GM18498 (cell line): ENCODE results near the gene FER.
"Not testable (repeated sequence)": the region's sequence is repeated elsewhere in the genome, so short reads cannot be mapped to it uniquely, and the experiment has no call there.

Source experiments
- ATAC-seq: cut with Tn5 transposase; IDR thresholded peaks from one replicate; pipeline ENCODE4 v1.9.1; 2021; ENCODE audit warnings: mild to moderate bottlenecking, moderate library complexity; ENCODE audit not compliant: unreplicated experiment

The FER gene

DNA sequence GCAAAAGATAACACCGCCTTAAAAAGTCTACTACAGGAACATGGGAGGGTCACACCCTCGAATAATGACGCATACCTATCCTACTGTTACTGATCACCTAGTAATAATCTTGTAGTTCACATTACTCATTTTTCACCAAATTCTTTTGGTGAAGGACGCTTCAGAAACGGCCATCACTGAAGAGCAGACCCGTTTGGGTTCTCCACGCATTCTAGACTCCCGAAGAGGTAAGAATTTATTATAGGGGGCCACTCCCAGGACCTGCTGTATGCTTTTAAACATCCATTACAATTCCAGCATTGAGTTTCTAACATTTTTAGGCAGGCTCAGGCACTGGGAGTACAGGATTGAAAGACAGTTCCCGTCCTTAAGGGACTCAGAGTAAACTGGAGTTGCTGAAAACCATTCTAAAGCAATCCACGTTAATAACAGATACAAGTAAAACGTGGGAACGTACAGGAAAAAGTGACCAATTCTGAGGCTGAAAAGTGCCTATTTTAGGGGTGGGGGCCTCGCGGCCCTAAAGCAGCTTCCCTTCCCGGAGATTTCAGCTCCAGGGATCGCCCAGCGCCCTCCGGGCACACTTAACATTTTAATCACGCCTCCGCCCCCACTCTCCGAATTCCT, at the start of gene FER:
Gene FER (plus strand): TSS at position 124 of the 627 bp plus-strand sequence. CDS start 50,286 bp downstream, outside the sequence.
- peak; percentile 21 for ATAC-seq

DNA sequence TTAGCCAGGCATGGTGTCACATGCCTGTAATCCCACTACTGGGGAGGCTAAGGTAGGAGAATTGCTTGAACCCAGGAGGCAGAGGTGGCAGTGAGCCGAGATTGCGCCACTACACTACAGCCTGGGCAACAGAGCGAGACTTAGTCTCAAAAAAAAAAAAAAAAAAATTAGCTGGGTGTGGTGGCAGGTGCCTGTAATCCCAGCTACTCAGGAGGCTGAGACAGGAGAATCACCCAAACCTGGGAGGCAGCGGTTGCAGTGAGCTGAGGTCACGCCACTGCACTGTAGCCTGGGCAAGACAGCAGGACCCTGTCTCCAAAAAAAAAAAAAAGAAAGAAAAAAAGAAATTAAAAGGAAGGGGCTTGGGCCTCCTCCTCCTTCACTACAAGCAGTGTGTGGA, 47.3 kb upstream of the FER start:
- ATAC-seq: not testable (repeated sequence)

GRCh38 chr5:108700930-108701329, 46.8 kb upstream of the FER start:
- ATAC-seq: no peak

DNA sequence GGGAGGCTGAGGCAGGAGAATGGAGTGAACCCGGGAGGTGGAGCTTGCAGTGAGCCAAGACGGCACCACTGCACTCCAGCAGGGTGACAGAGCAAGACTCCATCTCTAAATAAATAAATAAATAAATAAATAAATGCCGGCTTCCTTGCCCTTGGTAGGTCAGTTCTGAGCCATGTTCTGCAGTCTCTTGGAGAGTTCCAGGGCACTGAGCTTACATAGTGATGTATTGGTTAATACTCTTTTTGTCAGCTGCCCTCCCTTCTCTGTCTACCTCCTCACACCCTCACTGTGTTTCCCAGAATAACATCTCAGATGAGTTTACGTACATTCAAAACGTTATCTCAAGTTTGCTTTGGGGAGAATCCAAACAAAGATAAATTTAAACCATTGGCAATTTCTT, 45.2 kb upstream of the FER start:
- no peak for ATAC-seq

DNA sequence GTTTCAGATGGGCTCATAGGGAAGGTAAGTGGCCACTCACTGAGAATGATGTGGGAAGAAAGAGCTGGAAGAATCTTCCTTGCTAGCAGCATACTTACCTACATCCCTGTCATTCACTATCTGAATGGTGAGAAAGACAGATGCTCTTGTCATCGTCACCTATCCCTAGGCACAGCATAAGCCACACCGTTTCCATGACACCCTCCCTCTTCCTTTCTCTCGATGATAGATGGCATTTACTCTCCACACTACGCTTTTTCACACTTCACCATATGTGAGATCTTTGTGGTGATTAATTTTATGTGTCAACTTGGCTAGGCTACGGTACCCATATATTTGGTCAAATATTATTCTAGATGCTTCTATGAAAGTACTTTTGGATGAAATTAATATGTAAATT, 44.4 kb upstream of the FER start:
- ATAC-seq: no peak

DNA sequence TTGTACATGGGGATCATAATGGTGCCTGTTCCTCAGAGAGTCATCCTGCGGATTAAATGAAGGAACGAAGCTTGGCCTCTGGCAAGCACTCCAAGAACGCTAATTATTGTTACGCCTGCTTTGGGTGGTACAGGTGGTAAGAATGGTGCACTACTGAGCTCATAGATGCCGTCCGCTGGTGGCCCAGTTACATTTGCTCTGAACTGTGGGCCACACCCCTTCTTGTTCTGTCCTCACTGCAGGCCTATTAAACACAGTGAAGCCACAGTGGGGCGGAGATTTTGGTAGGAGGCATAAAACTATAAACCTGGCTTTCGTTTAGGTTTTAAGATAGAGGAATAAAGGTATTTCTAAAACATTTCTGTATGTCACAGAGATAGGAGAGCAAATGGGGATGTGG, 40.6 kb upstream of the FER start:
- ATAC-seq: no peak

DNA sequence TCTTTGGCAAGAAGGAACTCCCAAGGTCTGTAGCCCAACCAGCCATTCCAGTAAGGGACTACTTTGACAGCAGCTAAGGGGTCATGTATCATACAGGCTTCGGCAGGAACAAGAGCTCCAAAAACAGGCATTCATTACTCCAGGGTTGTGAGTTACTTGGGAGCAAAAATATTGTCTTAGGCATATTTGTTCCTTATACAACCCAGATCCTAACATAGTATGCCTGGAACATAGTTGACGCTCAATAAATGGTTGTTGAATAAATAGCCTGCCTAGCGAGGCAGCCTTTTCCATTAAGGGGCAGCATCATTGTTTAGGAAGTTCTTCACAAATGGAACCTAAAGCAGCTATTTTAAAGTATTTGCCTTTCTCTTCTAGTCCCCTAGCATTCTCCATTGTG, 35.8 kb upstream of the FER start:
- no peak for ATAC-seq

- ATAC-seq: no peak
Observed at GRCh38 chr5:108715408-108715807, 32.3 kb upstream of the FER start.

GRCh38 chr5:108720391-108720790, 27.3 kb upstream of the FER start:
- peak; percentile 89 for ATAC-seq

- ATAC-seq: no peak
Observed at GRCh38 chr5:108726446-108727235, 21.1 kb upstream of the FER start.

GRCh38 chr5:108727236-108727650, 20.5 kb upstream of the FER start:
- no peak for ATAC-seq

DNA sequence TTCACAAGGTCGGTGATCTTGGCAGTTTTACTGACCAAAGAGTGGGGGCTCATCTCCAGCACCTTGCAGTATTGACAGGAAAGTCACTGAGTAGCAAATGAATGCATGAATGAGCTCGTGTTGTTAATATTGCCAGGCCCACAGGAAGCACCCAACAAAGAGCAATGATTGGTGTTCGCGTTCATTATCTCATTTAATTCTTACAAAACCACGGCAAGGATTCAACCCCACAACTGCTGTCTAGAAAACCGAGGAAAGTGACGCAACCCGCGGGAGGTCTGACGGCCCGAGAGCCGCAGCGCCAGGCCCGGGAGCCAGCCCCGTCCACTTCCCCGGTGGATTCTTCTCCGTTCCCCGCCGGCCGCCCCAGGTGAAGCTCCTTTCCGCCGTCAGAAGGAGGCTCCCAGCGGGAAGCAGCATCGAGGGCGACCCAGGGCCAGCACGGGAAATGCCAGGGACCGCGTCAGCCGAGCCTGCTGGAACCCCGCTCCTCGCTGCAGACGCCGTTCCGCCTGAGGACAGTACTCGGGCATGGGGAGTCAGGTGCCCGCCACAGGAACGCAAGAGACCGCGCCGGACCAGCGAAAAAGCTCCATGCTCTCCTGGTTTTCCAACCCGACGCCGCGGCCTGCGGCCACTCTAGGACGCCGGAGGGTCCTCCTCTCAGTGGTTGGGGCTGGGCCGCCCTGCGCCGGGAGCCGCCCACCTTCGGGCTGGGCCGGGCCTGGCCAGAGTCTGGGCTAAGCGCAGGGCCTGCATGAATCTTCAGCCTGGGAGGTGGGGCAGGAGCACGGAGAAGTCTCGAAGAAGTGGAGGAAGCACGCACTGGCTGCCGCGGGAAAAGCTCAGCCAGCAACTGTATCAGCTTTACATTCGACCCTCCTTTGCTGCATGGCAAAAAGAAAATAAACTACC, 19.8 kb upstream of the FER start:
- peak; percentile 89 for ATAC-seq

DNA sequence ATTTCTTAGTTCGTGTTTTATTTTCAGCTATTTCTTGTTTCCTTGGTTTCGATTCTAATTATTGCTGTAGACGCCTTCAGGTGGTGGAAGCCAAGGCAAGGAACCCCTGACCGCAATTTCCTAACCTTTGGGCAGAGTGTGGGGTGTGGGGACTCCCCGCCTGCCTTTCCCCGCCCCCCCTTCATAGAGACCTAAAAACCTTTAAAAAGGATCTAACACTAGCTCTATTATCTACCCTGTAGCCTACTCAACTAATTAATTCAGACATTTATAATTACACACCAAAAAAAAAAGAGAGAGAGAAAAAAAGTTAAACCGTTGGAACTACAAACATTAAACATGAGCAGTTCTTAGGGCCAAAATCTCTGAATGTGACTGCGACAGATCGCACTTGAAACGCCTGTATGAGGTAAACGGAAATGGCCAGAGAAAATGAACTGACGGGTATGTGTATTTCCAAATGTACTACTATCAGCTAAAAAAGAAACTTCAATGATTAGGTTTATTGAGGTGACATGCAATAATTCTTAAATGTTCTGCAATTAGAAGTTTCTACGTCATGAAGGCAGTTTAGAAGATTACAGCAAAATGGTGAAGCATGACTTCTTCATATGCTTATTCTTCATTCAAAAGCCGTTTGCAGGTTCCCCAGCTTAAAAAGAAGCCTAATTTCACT, 19.0 kb upstream of the FER start:
- ATAC-seq: peak; percentile 32

- no peak for ATAC-seq
Observed at GRCh38 chr5:108729242-108729615, 18.5 kb upstream of the FER start.

DNA sequence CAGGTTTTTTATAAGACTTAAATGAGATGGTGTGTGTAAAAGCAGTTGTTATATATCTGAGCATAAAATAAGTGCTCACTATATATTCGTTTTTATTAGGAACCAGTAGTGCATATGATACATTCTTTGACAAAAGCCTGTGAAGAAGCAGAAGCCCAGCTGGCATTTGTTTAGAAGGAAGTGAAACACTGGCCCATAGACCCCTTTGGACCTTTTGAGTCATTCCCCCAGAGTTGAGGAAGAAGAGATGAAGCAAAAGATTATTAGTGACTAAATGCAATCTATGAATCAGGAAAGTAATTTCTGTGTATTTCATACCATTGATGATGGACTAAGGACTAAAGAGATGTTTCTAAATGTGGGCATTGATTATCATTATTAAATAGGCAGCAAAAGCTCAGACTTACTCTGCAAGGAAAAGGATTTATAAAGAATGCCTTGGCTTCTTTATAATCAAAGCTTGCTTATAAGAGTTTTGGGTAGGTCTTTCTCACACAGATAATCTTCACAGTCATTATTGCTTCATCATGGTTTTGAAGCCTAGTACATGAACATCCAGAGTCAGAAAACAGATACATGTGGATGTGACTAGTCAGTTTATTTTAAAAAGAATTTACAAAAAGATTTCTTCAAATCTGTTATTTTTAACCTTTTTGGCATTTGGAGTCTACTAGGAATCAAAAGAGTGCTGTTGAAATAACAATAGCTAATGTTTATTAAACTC, 16.9 kb upstream of the FER start:
- peak; percentile 45 for ATAC-seq

- no peak for ATAC-seq
Observed at GRCh38 chr5:108735790-108736189, 11.9 kb upstream of the FER start.

DNA sequence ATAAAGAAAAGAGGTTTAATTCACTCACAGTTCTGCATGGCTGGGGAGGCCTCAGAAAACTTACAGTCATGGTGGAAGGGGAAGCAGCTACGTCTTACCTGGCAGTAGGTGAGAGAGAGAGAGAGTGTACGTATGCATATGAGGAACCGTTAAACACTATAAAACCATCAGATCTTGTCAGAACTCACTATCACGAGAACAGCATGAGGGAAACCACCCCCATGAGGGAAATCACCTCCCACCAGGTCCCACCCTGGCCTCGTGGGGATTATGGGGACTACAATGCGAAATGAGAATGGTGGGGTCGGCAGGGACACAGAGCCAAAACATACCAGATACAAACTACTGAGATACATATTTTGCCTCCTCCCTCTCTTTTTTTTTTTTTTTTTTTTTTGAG, 10.8 kb upstream of the FER start:
- ATAC-seq: no peak

DNA sequence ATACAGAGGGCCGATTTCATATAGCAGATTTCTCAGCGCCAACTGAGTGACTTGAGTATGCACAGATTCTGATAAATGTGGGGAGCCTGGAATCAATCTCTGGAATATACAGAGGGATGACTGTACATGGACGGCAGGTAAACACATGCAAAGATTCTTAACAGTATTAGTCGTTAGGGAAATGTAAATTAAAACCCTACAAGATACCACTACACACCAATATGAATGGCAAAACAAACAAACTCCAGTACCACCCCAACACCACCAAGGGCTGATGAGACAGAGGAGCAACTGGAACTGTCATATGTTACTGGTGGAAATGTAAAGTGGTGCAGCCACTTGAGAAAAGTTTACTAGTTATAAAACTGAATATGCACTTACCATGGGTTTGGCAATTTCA, 8.3 kb upstream of the FER start:
- no peak for ATAC-seq

DNA sequence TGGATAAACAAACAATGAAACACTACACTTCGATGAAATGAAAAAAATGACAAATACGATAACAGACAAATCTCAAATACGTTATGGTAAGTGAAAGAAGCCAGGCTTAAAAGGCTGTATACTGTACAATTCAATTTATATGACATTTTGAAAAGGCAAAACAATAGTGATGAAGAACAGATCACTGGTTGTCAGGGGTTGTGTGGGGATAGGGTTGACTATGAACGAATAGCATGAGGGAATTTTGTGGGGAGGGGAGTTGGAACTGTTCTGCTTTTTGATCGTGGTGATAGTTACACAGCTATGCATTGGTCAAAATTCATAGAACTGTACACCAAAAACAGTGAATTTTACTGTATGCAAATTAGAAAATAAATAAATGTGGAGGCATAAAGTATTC, 7.8 kb upstream of the FER start:
- no peak for ATAC-seq

GRCh38 chr5:108743319-108743718, 4.4 kb upstream of the FER start:
- ATAC-seq: no peak
